GM10266 (cell line): ENCODE data around the gene C1orf174.
"Not testable (repeated sequence)": the region's sequence is repeated elsewhere in the genome, so short reads cannot be mapped to it uniquely, and the experiment has no call there.

Source experiments
- DNase-seq: peaks from one replicate; pipeline ENCODE4 v3.0.0; 2012; ENCODE audit errors: extremely low spot score
- CTCF ChIP-seq: IDR thresholded peaks from 2 replicates; pipeline ENCODE4 v1.5.1; 2012; ENCODE audit warnings: mild to moderate bottlenecking, low read depth; ENCODE audit not compliant: control insufficient read depth, insufficient read depth; ENCODE audit errors: missing control alignments

Gene C1orf174

GRCh38 chr1:3918966-3919611, 19.0 kb upstream of the C1orf174 start:
- no peak for DNase-seq
- no peak for TF ChIP-seq CTCF

GRCh38 chr1:3918359-3918758, 18.3 kb upstream of the C1orf174 start:
- not testable (repeated sequence) for DNase-seq

- TF ChIP-seq CTCF: no peak
- no peak for DNase-seq
These were observed 17.7 kb upstream of the C1orf174 start for GRCh38 chr1:3917761-3918160.

- DNase-seq: no peak
- no peak for TF ChIP-seq CTCF
These were observed 15.6 kb upstream of the C1orf174 start for GRCh38 chr1:3915551-3916121.

GRCh38 chr1:3914911-3915310, 14.8 kb upstream of the C1orf174 start:
- DNase-seq: no peak

GRCh38 chr1:3914331-3914851, 14.3 kb upstream of the C1orf174 start:
- no peak for DNase-seq
- no peak for TF ChIP-seq CTCF

More at GRCh38 chr1:3914911-3915310, 14.8 kb upstream of the C1orf174 start:
- no peak for TF ChIP-seq CTCF

- no peak for TF ChIP-seq CTCF
- no peak for DNase-seq
These were observed 13.0 kb upstream of the C1orf174 start for GRCh38 chr1:3912809-3913685.
